Calu3 (cell line): ENCODE results near the gene NTM. TPM values are rescaled to one million over a fixed set of nuclear protein-coding genes. Genes with fewer than 3 reads are reported as not detected.

Source experiments
- BruUV-seq: library from RNA; stranded (reverse); fragments of 400-500 nt; replicated peaks from 2 replicates; lab custom pipeline; 2021; lab: Mats Ljungman, UMichigan
- CTCF ChIA-PET: fragments of 300-600 bp; sonication (Branson Sonifier 250); formaldehyde crosslinking; loops from one replicate; lab custom pipeline; 2022; ENCODE audit warnings: antibody characterized with exemption; lab: Charles Lee
- DNase-seq: peaks from one replicate; pipeline ENCODE4 v3.0.0; 2022
- H3K27ac Mint-ChIP-seq: one replicate; pipeline ENCODE4 v1.8.0; 2022; ENCODE audit warnings: mixed read lengths; ENCODE audit not compliant: unreplicated experiment
- H3K27me3 Mint-ChIP-seq: one replicate; pipeline ENCODE4 v1.8.0; 2022; ENCODE audit warnings: mixed read lengths; ENCODE audit not compliant: unreplicated experiment
- H3K36me3 Mint-ChIP-seq: one replicate; pipeline ENCODE4 v1.8.0; 2022; ENCODE audit warnings: mild to moderate bottlenecking, moderate library complexity, mixed read lengths; ENCODE audit not compliant: insufficient read depth, unreplicated experiment
- H3K4me1 Mint-ChIP-seq: one replicate; pipeline ENCODE4 v1.8.0; 2022; ENCODE audit warnings: mild to moderate bottlenecking, low read depth, mixed read lengths; ENCODE audit not compliant: unreplicated experiment
- H3K4me3 Mint-ChIP-seq: one replicate; pipeline ENCODE4 v1.8.0; 2022; ENCODE audit warnings: mild to moderate bottlenecking, low read depth, moderate library complexity, mixed read lengths; ENCODE audit not compliant: unreplicated experiment
- H3K9me3 Mint-ChIP-seq: one replicate; pipeline ENCODE4 v1.8.0; 2022; ENCODE audit warnings: low read depth, mixed read lengths; ENCODE audit not compliant: unreplicated experiment
- CTCF ChIP-seq: fragments of 200-600 bp; IDR thresholded peaks from one replicate; pipeline ENCODE4 v1.8.0; 2022; ENCODE audit warnings: antibody characterized with exemption; ENCODE audit not compliant: unreplicated experiment
- intact Hi-C: fragments of 100-400 bp; cut with micrococcal nuclease; formaldehyde crosslinking; loops from one replicate; pipeline ENCODE4 v1.10.0; 2022; ENCODE audit not compliant: unreplicated experiment
- total RNA-seq: library from RNA; stranded (reverse); gene quantifications from 2 replicates; pipeline ENCODE4 v1.2.3, GENCODE V29; 2022

The NTM gene
- total RNA-seq, 1 experiment from 2014 or later, result not detected

GRCh38 chr11:131616481-131617140 is 246.2 kb downstream of the NTM start:
- no peak for DNase-seq
- H3K36me3 Mint-ChIP-seq, result no peaks in the 10 kb centered on the region
- H3K27ac Mint-ChIP-seq, result no peak overlapping the region
- BruUV-seq, result no TSS peak
- H3K9me3 Mint-ChIP-seq, result no peaks in the 10 kb centered on the region
- CTCF ChIA-PET, result no interaction called here
- H3K27me3 Mint-ChIP-seq, result no peaks in the 10 kb centered on the region
- no peak for TF ChIP-seq CTCF
- intact Hi-C loops, result no loop called here
- H3K4me3 Mint-ChIP-seq, result no peak overlapping the region
- no peaks in the 10 kb centered on the region for H3K4me1 Mint-ChIP-seq

- Mint-ChIP-seq H3K27me3 (no peaks in the 10 kb centered on the region), H3K4me3 (no peak overlapping the region), H3K36me3 (no peaks in the 10 kb centered on the region), H3K27ac (no peak overlapping the region), H3K9me3 (no peaks in the 10 kb centered on the region), H3K4me1 (no peaks in the 10 kb centered on the region)
- DNase-seq, result no peak
- intact Hi-C loops, result no loop called here
- CTCF ChIA-PET, result no interaction called here
- no TSS peak for BruUV-seq
- TF ChIP-seq CTCF, result no peak
Measured at GRCh38 chr11:131618201-131618600, 247.8 kb downstream of the NTM start.

GRCh38 chr11:131622193-131622592 is 251.8 kb downstream of the NTM start:
- no peaks in the 10 kb centered on the region for H3K27me3 Mint-ChIP-seq

GRCh38 chr11:131624531-131624930 is 254.1 kb downstream of the NTM start:
- DNase-seq, result no peak
- Mint-ChIP-seq H3K4me3 (no peak overlapping the region), H3K27me3 (no peaks in the 10 kb centered on the region), H3K27ac (no peak overlapping the region), H3K9me3 (no peaks in the 10 kb centered on the region), H3K4me1 (no peaks in the 10 kb centered on the region), H3K36me3 (no peaks in the 10 kb centered on the region)
- intact Hi-C loops, result no loop called here
- BruUV-seq, result no TSS peak
- no peak for TF ChIP-seq CTCF
- CTCF ChIA-PET, result no interaction called here

More at GRCh38 chr11:131622193-131622592, 251.8 kb downstream of the NTM start:
- Mint-ChIP-seq H3K9me3 (no peaks in the 10 kb centered on the region), H3K36me3 (no peaks in the 10 kb centered on the region), H3K4me3 (no peak overlapping the region), H3K4me1 (no peaks in the 10 kb centered on the region), H3K27ac (no peak overlapping the region)
- no TSS peak for BruUV-seq
- TF ChIP-seq CTCF, result no peak
- CTCF ChIA-PET, result interaction anchor here (1.1 kb wide), 1 partner anchor 11 kb away, joined by 8 read pairs; no protein-coding TSS in a partner anchor
- no peak for DNase-seq
- intact Hi-C loops, result no loop called here
